Breast epithelium (tissue), 4 donors: ENCODE results near the gene DIPK2B. TPM values are rescaled to one million over a fixed set of nuclear protein-coding genes. Genes with fewer than 3 reads are reported as not detected.

Experiments used
- DNase-seq, 2 donors: peaks; one replicate each; pipeline ENCODE4 v3.0.0-alpha.2; 2019; ENCODE audit warnings: low spot score in 2 of 2
- H3K27ac ChIP-seq, 2 donors: fragments of 200-600 bp; sonication (generic) in 1 of 2; one replicate each; pipeline ENCODE4 v1.5.1; 2016 to 2019; ENCODE audit warnings: mild to moderate bottlenecking in 1 of 2
- H3K27me3 ChIP-seq, 2 donors: fragments of 200-600 bp; sonication (generic) in 1 of 2; one replicate each; pipeline versions ENCODE4 v1.5.1 to v1.6.0; 2017 to 2019; ENCODE audit warnings: control low read depth in 1 of 2, mild to moderate bottlenecking in 1 of 2
- H3K36me3 ChIP-seq: fragments of 200-600 bp; one replicate; pipeline ENCODE4 v1.5.1; 2019
- H3K4me1 ChIP-seq, 2 donors: fragments of 200-600 bp; sonication (generic); one replicate each; pipeline ENCODE4 v1.5.1; 2016 to 2019; ENCODE audit warnings: control low read depth in 1 of 2
- H3K4me3 ChIP-seq, 3 donors: fragments of 200-600 bp; sonication (generic); 1 replicate in 2 of 3; 2 replicates in 1 of 3; pipeline ENCODE4 v1.5.1; 2016 to 2019; ENCODE audit warnings: mild to moderate bottlenecking in 3 of 3, moderate library complexity in 2 of 3
- H3K9me3 ChIP-seq, 2 donors: fragments of 200-600 bp; sonication (generic) in 1 of 2; one replicate each; pipeline ENCODE4 v1.5.1; 2016 to 2019; ENCODE audit warnings: control low read depth in 1 of 2
- CTCF ChIP-seq, 3 donors: fragments of 450-650 bp; IDR thresholded peaks; one replicate each; pipeline ENCODE4 v1.5.1; 2016 to 2017; ENCODE audit warnings: antibody characterized with exemption in 3 of 3, mild to moderate bottlenecking in 3 of 3, moderate library complexity in 3 of 3
- POLR2A ChIP-seq: fragments of 450-650 bp; IDR thresholded peaks from one replicate; pipeline ENCODE4 v1.6.1; 2016; ENCODE audit warnings: antibody characterized with exemption, mild to moderate bottlenecking, moderate library complexity
- POLR2AphosphoS5 ChIP-seq, 3 donors: sonication (generic); formaldehyde crosslinking; IDR thresholded peaks; one replicate each; pipeline ENCODE4 v1.6.1; 2017; ENCODE audit warnings: antibody characterized with exemption in 3 of 3
- intact Hi-C: fragments of 100-400 bp; cut with DNase I; formaldehyde crosslinking; loops from one replicate; pipeline ENCODE4 v1.15.1; 2023; ENCODE audit warnings: low total_unique reads
- total RNA-seq, 3 donors: library from RNA; depleted of rRNA; stranded (reverse); fragments of >200 nt; gene quantifications; one replicate each; pipeline ENCODE4 v1.1.0, GENCODE V29; 2016

The DIPK2B gene
- total RNA-seq, 3 donors from 2014 or later, result 9.2 to 65.5 (median 12.2) TPM

- H3K27ac ChIP-seq, result no peak overlapping the region
- DNase-seq, result no peak
- no peaks in the 10 kb centered on the region for H3K9me3 ChIP-seq
- no peak for TF ChIP-seq CTCF (IDR thresholded peaks at IDR 0.05)
- no peak for TF ChIP-seq POLR2AphosphoS5 (IDR thresholded peaks at IDR 0.05)
- no peak for TF ChIP-seq POLR2A
- peaks cover 0 to 16% of the 10 kb centered on the region in 2 donors for H3K27me3 ChIP-seq
- H3K4me3 ChIP-seq, result no peak overlapping the region
- intact Hi-C loops, result no loop called here
- no peaks in the 10 kb centered on the region for H3K36me3 ChIP-seq
- no peaks in the 10 kb centered on the region for H3K4me1 ChIP-seq
These were observed 35.0 kb downstream of the DIPK2B start for GRCh38 chrX:45165726-45166125.

- TF ChIP-seq CTCF (IDR thresholded peaks at IDR 0.05) (no peak), POLR2AphosphoS5 (IDR thresholded peaks at IDR 0.05) (no peak), POLR2A (no peak)
- intact Hi-C loops, result no loop called here
- Histone ChIP-seq H3K4me1 (no peaks in the 10 kb centered on the region), H3K27me3 (peaks cover 0 to 16% of the 10 kb centered on the region in 2 donors), H3K27ac (no peak overlapping the region), H3K9me3 (no peaks in the 10 kb centered on the region), H3K36me3 (no peaks in the 10 kb centered on the region), H3K4me3 (no peak overlapping the region)
- DNase-seq, result no peak
These were observed 35.7 kb downstream of the DIPK2B start for GRCh38 chrX:45164995-45165394.

- no peaks in the 10 kb centered on the region for H3K36me3 ChIP-seq
- intact Hi-C loops, result no loop called here
- TF ChIP-seq CTCF (IDR thresholded peaks at IDR 0.05), result no peak
- TF ChIP-seq POLR2A, result no peak
- TF ChIP-seq POLR2AphosphoS5 (IDR thresholded peaks at IDR 0.05), result no peak
These were observed 36.6 kb downstream of the DIPK2B start for GRCh38 chrX:45164021-45164621.

GRCh38 chrX:45157647-45158046 is 43.0 kb downstream of the DIPK2B start:
- no peak for TF ChIP-seq POLR2AphosphoS5 (IDR thresholded peaks at IDR 0.05)
- TF ChIP-seq CTCF (IDR thresholded peaks at IDR 0.05), result no peak
- TF ChIP-seq POLR2A, result no peak
- no peaks in the 10 kb centered on the region for H3K9me3 ChIP-seq
- H3K27me3 ChIP-seq, result peaks cover 0 to 21% of the 10 kb centered on the region in 2 donors
- intact Hi-C loops, result no loop called here
- no peak for DNase-seq
- H3K4me3 ChIP-seq, result no peak overlapping the region
- no peaks in the 10 kb centered on the region for H3K36me3 ChIP-seq
- no peak overlapping the region for H3K27ac ChIP-seq
- H3K4me1 ChIP-seq, result no peaks in the 10 kb centered on the region

More at GRCh38 chrX:45164021-45164621, 36.6 kb downstream of the DIPK2B start:
- Histone ChIP-seq H3K9me3 (no peaks in the 10 kb centered on the region), H3K27ac (no peak overlapping the region), H3K4me3 (no peak overlapping the region), H3K27me3 (peaks cover 0 to 11% of the 10 kb centered on the region in 2 donors), H3K4me1 (no peaks in the 10 kb centered on the region)
- no peak for DNase-seq

- intact Hi-C loops, result no loop called here
- DNase-seq, result no peak
- H3K4me1 ChIP-seq, result no peaks in the 10 kb centered on the region
- TF ChIP-seq POLR2AphosphoS5 (IDR thresholded peaks at IDR 0.05) (no peak), CTCF (IDR thresholded peaks at IDR 0.05) (no peak), POLR2A (no peak)
- no peak overlapping the region for H3K4me3 ChIP-seq
- no peaks in the 10 kb centered on the region for H3K9me3 ChIP-seq
- H3K27ac ChIP-seq, result no peak overlapping the region
- H3K27me3 ChIP-seq, result peaks cover 0 to 27% of the 10 kb centered on the region in 2 donors
- H3K36me3 ChIP-seq, result no peaks in the 10 kb centered on the region
These were observed 46.2 kb downstream of the DIPK2B start for GRCh38 chrX:45154462-45154861.
